ENCODE measurements around the gene VWA5B2. TPM values are rescaled to one million over a fixed set of nuclear protein-coding genes. Genes with fewer than 3 reads are reported as not detected.
A peak's percentile ranks its signal among the peaks of the same experiment; 100 is the strongest.
"Not testable (repeated sequence)": the region's sequence is repeated elsewhere in the genome, so short reads cannot be mapped to it uniquely, and the experiment has no call there.

Gene VWA5B2
- total RNA-seq, 1 experiment from 2014 or later, result 0.44 TPM

- no peak for TF ChIP-seq ZNF425 (CRISPR knock-in tag; conservative IDR thresholded peaks at IDR 0.05)
These were observed 32.7 kb downstream of the VWA5B2 start (continued) for GRCh38 chr3:184261854-184262763.

GRCh38 chr3:184262764-184263179, 33.4 kb downstream of the VWA5B2 start:
- no peak for DNase-seq (ENCODE audit: low spot score)
- Mint-ChIP-seq H3K4me1 (peaks cover 12% of the 10 kb centered on the region), H3K27me3 (ENCODE audit: low read depth) (peaks cover 76% of the 10 kb centered on the region), H3K9me3 (peaks cover 6% of the 10 kb centered on the region), H3K4me3 (peak overlapping the region; percentile 78), H3K36me3 (peaks cover 3% of the 10 kb centered on the region; the same call in 1 of the 2 replicates), H3K27ac (no peak overlapping the region)
- CTCF ChIA-PET, result interaction anchor here (0.7 to 4.4 kb wide), 7 partner anchors 8 to 77 kb away, joined by 3 to 23 read pairs (median 5); partner anchors contain the start of genes ABCF3 and EEF1AKMT4
- no peak for ATAC-seq
- TF ChIP-seq AR (CRISPR knock-in tag; IDR thresholded peaks at IDR 0.05) (no peak), NFATC4 (CRISPR knock-in tag; IDR thresholded peaks at IDR 0.05) (no peak), IRF2 (CRISPR knock-in tag; IDR thresholded peaks at IDR 0.05; ENCODE audit: borderline replicate concordance, low read depth) (no peak), FOXK1 (CRISPR knock-in tag; IDR thresholded peaks at IDR 0.05) (no peak), ARID4B (CRISPR knock-in tag; IDR thresholded peaks at IDR 0.05; ENCODE audit: borderline replicate concordance) (no peak), ZBTB21 (CRISPR knock-in tag; IDR thresholded peaks at IDR 0.05; ENCODE audit: borderline replicate concordance) (0 out of 2 replicates have a peak, but pooled peaks have one; percentile 52), ATF2 (CRISPR knock-in tag; IDR thresholded peaks at IDR 0.05; ENCODE audit: borderline replicate concordance, low read depth) (no peak), MYBL2 (CRISPR knock-in tag; IDR thresholded peaks at IDR 0.05) (no peak)
- POLR2A ChIA-PET, result interaction anchor here (0.6 kb wide), 1 partner anchor 835 kb away, joined by 4 read pairs; no protein-coding TSS in a partner anchor

- H3K4me3 Mint-ChIP-seq; CTCF ChIA-PET; ATAC-seq; POLR2A ChIA-PET; H3K27ac Mint-ChIP-seq; H3K4me1 Mint-ChIP-seq; DNase-seq (ENCODE audit: low spot score); H3K9me3 Mint-ChIP-seq; H3K36me3 Mint-ChIP-seq: not testable (repeated sequence)
- H3K27me3 Mint-ChIP-seq (ENCODE audit: low read depth), result peaks cover 43% of the 10 kb centered on the region
These were observed 37.9 kb downstream of the VWA5B2 start for GRCh38 chr3:184267249-184267648.

Measured in WTC11 (cell line).